B cell (primary cell): ENCODE measurements around the gene CAMKK2. TPM values are rescaled to one million over a fixed set of nuclear protein-coding genes. Genes with fewer than 3 reads are reported as not detected.

Source experiments
- ATAC-seq: fragments of 200-7000 bp; cut with Tn5 transposase; one replicate; pipeline ENCODE4 v1.10.0; 2021; ENCODE audit warnings: low read depth, mild to moderate bottlenecking, moderate number of reproducible peaks, moderate library complexity
- CTCF ChIA-PET: fragments of 350-600 bp; sonication (Branson Sonifier 250); formaldehyde crosslinking; loops from one replicate; lab custom pipeline; 2021; ENCODE audit warnings: antibody characterized with exemption, inconsistent platforms; lab: Charles Lee
- POLR2A ChIA-PET: fragments of 350-600 bp; sonication (Branson Sonifier 250); formaldehyde crosslinking; loops from one replicate; lab custom pipeline; 2021; ENCODE audit warnings: antibody characterized with exemption; lab: Charles Lee
- DNase-seq: peaks from one replicate; pipeline ENCODE4 v3.0.0; 2013
- H2AFZ ChIP-seq: 2 replicates; pipeline ENCODE4 v1.6.1; 2012; ENCODE audit warnings: mild to moderate bottlenecking, low read depth, low read length; ENCODE audit not compliant: insufficient read depth, poor library complexity, severe bottlenecking
- H3K27ac ChIP-seq, 2 donors: 1 replicate in 1 of 2; 2 replicates in 1 of 2; pipeline ENCODE4 v1.5.1; 2012 to 2013; ENCODE audit warnings: low read length in 2 of 2, mild to moderate bottlenecking in 2 of 2, moderate library complexity in 1 of 2
- H3K27me3 ChIP-seq, 4 experiments: fragments of 200-600 bp in 1 of 4; sonication (generic) in 1 of 4; replicated peaks in 1 of 4; 1 replicate in 2 of 4; 2 replicates in 2 of 4; pipeline versions ENCODE4 v1.6.1 to v1.7.0; 2013 to 2016; ENCODE audit warnings: low read length in 3 of 4, mild to moderate bottlenecking in 2 of 4, mixed read lengths in 1 of 4, moderate library complexity in 1 of 4; ENCODE audit not compliant: insufficient read depth in 4 of 4, control insufficient read depth in 3 of 4; ENCODE audit errors: control extremely low read depth in 1 of 4
- H3K36me3 ChIP-seq, 2 experiments: replicated peaks in 1 of 2; 1 replicate in 1 of 2; 2 replicates in 1 of 2; pipeline versions ENCODE4 v1.6.1 to v1.7.1; 2013; ENCODE audit warnings: low read length in 1 of 2; ENCODE audit not compliant: insufficient read depth in 2 of 2, control insufficient read depth in 1 of 2; ENCODE audit errors: control extremely low read depth in 1 of 2, extremely low read depth in 1 of 2
- H3K4me1 ChIP-seq, 2 donors: fragments of 200-600 bp in 1 of 2; sonication (generic) in 1 of 2; 1 replicate in 1 of 2; 2 replicates in 1 of 2; pipeline versions ENCODE4 v1.5.1 to v1.6.1; 2013 to 2017; ENCODE audit warnings: low read length in 2 of 2; ENCODE audit not compliant: control insufficient read depth in 2 of 2, insufficient read depth in 2 of 2
- H3K4me2 ChIP-seq: replicated peaks from 2 replicates; pipeline ENCODE3; 2012; ENCODE audit warnings: mild to moderate bottlenecking, low read depth, low read length; ENCODE audit not compliant: poor library complexity, severe bottlenecking
- H3K4me3 ChIP-seq, 5 experiments: fragments of 200-600 bp in 1 of 5; sonication (generic) in 1 of 5; 1 replicate in 3 of 5; 2 replicates in 2 of 5; pipeline versions ENCODE4 v1.5.1 to v1.7.0; 2011 to 2016; ENCODE audit warnings: low read length in 4 of 5, mild to moderate bottlenecking in 4 of 5, low read depth in 2 of 5, control low read depth in 1 of 5, moderate library complexity in 1 of 5; ENCODE audit not compliant: insufficient read depth in 1 of 5; ENCODE audit errors: control extremely low read depth in 1 of 5, extremely low read depth in 1 of 5
- H3K79me2 ChIP-seq: fragments of 200-600 bp; sonication (generic); one replicate; pipeline ENCODE4 v1.6.0; 2016; ENCODE audit warnings: low read length; ENCODE audit not compliant: control insufficient read depth, insufficient read depth
- H3K9ac ChIP-seq: fragments of 200-600 bp; sonication (generic); 2 replicates; pipeline ENCODE4 v1.6.1; 2017; ENCODE audit warnings: mild to moderate bottlenecking, low read length, moderate library complexity
- H3K9me3 ChIP-seq, 3 donors: one replicate each; pipeline versions ENCODE4 v1.6.1 to v1.7.1; 2013; ENCODE audit warnings: low read length in 2 of 3; ENCODE audit not compliant: control insufficient read depth in 2 of 3, insufficient read depth in 1 of 3; ENCODE audit errors: control extremely low read depth in 1 of 3
- H4K20me1 ChIP-seq: 2 replicates; pipeline ENCODE4 v1.6.0; 2012; ENCODE audit warnings: mild to moderate bottlenecking, low read length; ENCODE audit not compliant: insufficient read depth, control insufficient read depth, poor library complexity, severe bottlenecking
- H3K27ac Mint-ChIP-seq: one replicate; pipeline ENCODE4 v1.8.0; 2021; ENCODE audit warnings: mixed read lengths
- H3K27me3 Mint-ChIP-seq: one replicate; pipeline ENCODE4 v1.8.0; 2021; ENCODE audit warnings: mixed read lengths
- H3K4me1 Mint-ChIP-seq: one replicate; pipeline ENCODE4 v1.8.0; 2021; ENCODE audit warnings: mixed read lengths
- H3K4me3 Mint-ChIP-seq: one replicate; pipeline ENCODE4 v1.8.0; 2021; ENCODE audit warnings: mixed read lengths
- H3K9me3 Mint-ChIP-seq: one replicate; pipeline ENCODE4 v1.8.0; 2022; ENCODE audit warnings: mixed read lengths; ENCODE audit not compliant: insufficient read depth
- CTCF ChIP-seq: fragments of 200-600 bp; IDR thresholded peaks from one replicate; pipeline ENCODE4 v1.8.0; 2022; ENCODE audit warnings: antibody characterized with exemption, mild to moderate bottlenecking
- EZH2 ChIP-seq: IDR thresholded peaks from 2 replicates; pipeline ENCODE4 v1.6.1; 2012; ENCODE audit warnings: borderline replicate concordance, low read depth, mild to moderate bottlenecking, moderate library complexity, low read length; ENCODE audit not compliant: insufficient read depth, poor library complexity, severe bottlenecking
- WGBS: methylation state at CpG from one replicate; pipeline ENCODE4 v1.1.5; 2013; ENCODE audit warnings: missing lambda C conversion rate; ENCODE audit not compliant: insufficient coverage; 5-methylcytosine and 5-hydroxymethylcytosine counted together
- intact Hi-C: fragments of 100-400 bp; cut with micrococcal nuclease; formaldehyde crosslinking; loops from one replicate; pipeline ENCODE4 v1.10.0; 2022
- polyA plus RNA-seq: library from polyadenylated mRNA; depleted of rRNA; stranded (reverse); fragments of >200 nt; gene quantifications from 2 replicates; pipeline ENCODE4 v1.2.3, GENCODE V29; 2012
- total RNA-seq, 2 donors: library from RNA; stranded (reverse); fragments of 120-200 nt in 1 of 2; gene quantifications; 1 replicate in 1 of 2; 2 replicates in 1 of 2; pipeline versions ENCODE4 v1.2.3 to v1.2.4, GENCODE V29; 2013 to 2022

The CAMKK2 gene
- total and polyA plus RNA-seq, 2 donors (not counting 1 experiment from before 2014, with no cell fraction given): 9.7 to 17.1 TPM

DNA sequence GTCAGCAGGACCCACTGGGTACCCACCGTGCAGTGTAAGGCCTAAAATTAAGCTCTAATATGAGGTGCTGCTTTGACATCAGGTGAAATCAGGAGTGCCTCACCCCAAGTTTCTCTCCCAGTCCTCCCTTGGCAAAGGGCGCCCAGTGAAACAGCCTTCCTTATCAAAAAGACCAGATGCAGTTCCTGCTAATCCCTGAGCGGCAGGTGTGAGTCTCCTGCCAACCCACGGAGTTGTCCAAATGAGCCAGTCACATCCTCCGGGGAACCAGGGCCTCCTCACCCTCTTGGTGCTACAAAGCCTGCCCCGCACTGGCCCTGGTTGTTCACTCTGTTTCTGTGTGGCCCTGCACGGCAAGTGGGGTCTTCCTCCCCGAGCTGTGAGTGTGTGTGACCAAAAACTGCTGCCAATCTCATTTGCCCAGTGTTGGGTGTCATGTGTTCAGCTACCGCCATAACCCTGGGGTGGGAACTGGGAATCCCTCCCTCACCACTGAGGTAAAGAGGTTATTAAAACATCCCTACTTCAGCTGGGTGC, 106.8 kb downstream of the CAMKK2 start:
- H3K4me1 ChIP-seq: peaks cover 7 to 14% of the 10 kb centered on the region in 2 donors
- no peak overlapping the region for H3K9ac ChIP-seq
- no peaks in the 10 kb centered on the region for H3K27me3 ChIP-seq
- POLR2A ChIA-PET: no interaction called here
- ATAC-seq: no peak
- H3K27ac ChIP-seq: no peak overlapping the region
- H3K4me3 ChIP-seq: no peak overlapping the region
- no peak overlapping the region for H3K4me2 ChIP-seq
- H2AFZ ChIP-seq: no peak overlapping the region
- TF ChIP-seq EZH2 (no peak), CTCF (no peak)
- Mint-ChIP-seq H3K4me3 (no peak overlapping the region), H3K4me1 (peaks cover 18% of the 10 kb centered on the region), H3K9me3 (peaks cover 3% of the 10 kb centered on the region), H3K27me3 (no peaks in the 10 kb centered on the region), H3K27ac (no peak overlapping the region)
- CTCF ChIA-PET: interaction anchor here (0.6 kb wide), 1 partner anchor 790 kb away, joined by 3 read pairs; no protein-coding TSS in a partner anchor
- intact Hi-C loops: no loop called here
- no peaks in the 10 kb centered on the region for H3K9me3 ChIP-seq
- H3K79me2 ChIP-seq: no peaks in the 10 kb centered on the region
- WGBS: 86% methylated on average over 8 of the region's 9 CpGs
- DNase-seq: no peak
- H3K36me3 ChIP-seq: no peaks in the 10 kb centered on the region
- H4K20me1 ChIP-seq: no peaks in the 10 kb centered on the region

GRCh38 chr12:121189131-121189530, 107.4 kb downstream of the CAMKK2 start:
- Mint-ChIP-seq H3K4me1 (peaks cover 18% of the 10 kb centered on the region), H3K27ac (no peak overlapping the region), H3K9me3 (peaks cover 3% of the 10 kb centered on the region), H3K27me3 (no peaks in the 10 kb centered on the region), H3K4me3 (no peak overlapping the region)
- DNase-seq: no peak
- Histone ChIP-seq H3K79me2 (no peaks in the 10 kb centered on the region), H3K36me3 (no peaks in the 10 kb centered on the region), H3K27ac (no peak overlapping the region), H4K20me1 (no peaks in the 10 kb centered on the region), H2AFZ (no peak overlapping the region), H3K4me3 (no peak overlapping the region), H3K27me3 (no peaks in the 10 kb centered on the region), H3K9ac (no peak overlapping the region), H3K4me2 (no peak overlapping the region), H3K4me1 (peaks cover 7 to 16% of the 10 kb centered on the region in 2 donors), H3K9me3 (no peaks in the 10 kb centered on the region)
- intact Hi-C loops: no loop called here
- WGBS: 100% methylated on average over 1 of the region's 9 CpGs
- TF ChIP-seq CTCF: no peak
- no peak for TF ChIP-seq EZH2
- POLR2A ChIA-PET: no interaction called here
- CTCF ChIA-PET: no interaction called here
- no peak for ATAC-seq
